DOHH2 (cell line): ENCODE data around the gene UPF2.
"Not testable (repeated sequence)": the region's sequence is repeated elsewhere in the genome, so short reads cannot be mapped to it uniquely, and the experiment has no call there.

ENCODE experiments used
- H3F3A ChIP-seq: fragments of 200-600 bp; sonication (generic), shearing (Covaris generic); 2 replicates; pipeline ENCODE4 v1.6.0; 2016; ENCODE audit warnings: antibody characterized with exemption, mild to moderate bottlenecking; ENCODE audit not compliant: control insufficient read depth, insufficient read depth
- H3K27ac ChIP-seq: fragments of 200-600 bp; sonication (generic); 2 replicates; pipeline ENCODE4 v1.5.1; 2014; ENCODE audit warnings: low read depth, mild to moderate bottlenecking, low read length, moderate library complexity
- H3K27me3 ChIP-seq: fragments of 200-600 bp; sonication (generic); 2 replicates; pipeline ENCODE4 v1.6.1; 2014; ENCODE audit warnings: mild to moderate bottlenecking, low read length, mixed read lengths; ENCODE audit not compliant: control insufficient read depth
- H3K36me3 ChIP-seq: fragments of 200-600 bp; sonication (generic); 2 replicates; pipeline ENCODE4 v1.6.1; 2014; ENCODE audit warnings: mild to moderate bottlenecking, low read length, moderate library complexity, mixed read lengths; ENCODE audit not compliant: control insufficient read depth
- H3K4me1 ChIP-seq: fragments of 200-600 bp; sonication (generic); 2 replicates; pipeline ENCODE4 v1.6.1; 2014; ENCODE audit warnings: mild to moderate bottlenecking, low read length, mixed read lengths; ENCODE audit not compliant: control insufficient read depth
- H3K4me2 ChIP-seq: fragments of 200-600 bp; sonication (generic); 2 replicates; pipeline ENCODE4 v1.6.0; 2014; ENCODE audit warnings: mild to moderate bottlenecking, low read length, moderate library complexity
- H3K4me3 ChIP-seq: fragments of 200-600 bp; sonication (generic); 2 replicates; pipeline ENCODE4 v1.5.1; 2014; ENCODE audit warnings: mild to moderate bottlenecking, low read length, mixed read lengths
- H3K79me2 ChIP-seq: fragments of 200-600 bp; sonication (generic); 2 replicates; pipeline ENCODE4 v1.6.1; 2014; ENCODE audit warnings: mild to moderate bottlenecking, low read length, mixed read lengths; ENCODE audit not compliant: control insufficient read depth
- H3K9me2 ChIP-seq: fragments of 200-600 bp; sonication (generic); replicated peaks from 2 replicates; pipeline ENCODE4 v1.6.1; 2014; ENCODE audit warnings: mild to moderate bottlenecking, low read length, mixed read lengths; ENCODE audit not compliant: control insufficient read depth
- H3K9me3 ChIP-seq: fragments of 200-600 bp; sonication (generic); 2 replicates; pipeline ENCODE4 v1.6.1; 2014; ENCODE audit warnings: antibody characterized with exemption, low read length, mixed read lengths; ENCODE audit not compliant: control insufficient read depth, insufficient read depth
- H4K20me1 ChIP-seq: fragments of 200-600 bp; sonication (generic); 2 replicates; pipeline ENCODE4 v1.6.0; 2014; ENCODE audit warnings: low read depth, mild to moderate bottlenecking, antibody characterized with exemption, low read length, moderate library complexity; ENCODE audit not compliant: control insufficient read depth, insufficient read depth
- CTCF ChIP-seq: fragments of 200-600 bp; sonication (generic); IDR thresholded peaks from one replicate; pipeline ENCODE4 v1.5.1; 2014; ENCODE audit warnings: antibody characterized with exemption, mild to moderate bottlenecking, low read depth, low read length; ENCODE audit not compliant: poor library complexity, severe bottlenecking
- EZH2phosphoT487 ChIP-seq: fragments of 200-600 bp; sonication (generic); IDR thresholded peaks from 2 replicates; pipeline ENCODE4 v1.6.1; 2017; ENCODE audit warnings: borderline replicate concordance, mild to moderate bottlenecking, antibody characterized with exemption, low read length, moderate library complexity, mixed read lengths

UPF2 gene

DNA sequence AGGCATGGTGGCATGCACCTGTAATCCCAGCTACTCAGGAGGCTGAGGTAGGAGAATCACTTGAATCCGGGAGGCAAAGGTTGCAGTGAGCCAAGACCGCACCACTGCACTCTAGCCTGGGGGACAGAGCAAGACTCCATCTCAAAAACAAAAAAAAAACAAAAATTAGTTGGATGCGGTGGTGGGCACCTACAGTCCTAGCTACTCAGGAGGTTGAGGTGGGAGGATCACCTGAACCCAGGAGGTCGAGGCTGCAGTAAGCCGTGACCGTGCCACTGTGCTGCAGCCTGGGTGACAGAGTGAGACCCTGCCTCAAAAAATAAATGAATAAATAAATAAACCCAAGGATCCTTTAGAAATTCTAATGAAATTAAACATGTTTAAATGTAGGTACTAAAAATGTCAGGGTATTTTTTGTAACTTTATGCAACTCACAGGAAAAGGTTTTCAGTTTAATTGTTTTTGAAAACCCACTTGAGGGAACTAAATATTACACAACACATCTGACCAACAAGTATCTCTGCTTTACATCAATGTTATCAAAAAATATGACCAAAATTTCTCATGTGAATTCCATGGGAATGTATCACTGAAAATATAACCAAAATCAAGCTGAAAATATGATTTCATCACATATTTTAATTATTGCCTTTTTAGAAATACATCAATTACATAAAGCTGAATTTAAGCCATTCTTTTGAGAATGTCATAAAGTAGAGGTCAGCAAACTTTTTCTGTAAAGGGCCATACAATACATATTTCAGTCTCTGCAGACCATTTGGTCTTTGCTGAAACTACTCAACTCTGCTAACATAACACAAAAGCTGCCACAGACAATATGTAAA, 23.9 kb downstream of the UPF2 start:
- no peaks in the 10 kb centered on the region; the same call in 1 of the 2 replicates for H4K20me1 ChIP-seq
- peaks cover 87% of the 10 kb centered on the region for H3K79me2 ChIP-seq
- no peaks in the 10 kb centered on the region for H3K27me3 ChIP-seq
- no peak overlapping the region for H3K4me3 ChIP-seq
- no peaks in the 10 kb centered on the region for H3K9me3 ChIP-seq
- no peak overlapping the region for H3K4me2 ChIP-seq
- peaks cover 10% of the 10 kb centered on the region for H3K4me1 ChIP-seq
- no peak overlapping the region for H3K27ac ChIP-seq
- H3K36me3 ChIP-seq, result peaks cover 40% of the 10 kb centered on the region
- TF ChIP-seq CTCF (no peak), EZH2phosphoT487 (no peak)
- H3K9me2 ChIP-seq, result no peaks in the 10 kb centered on the region
- H3F3A ChIP-seq, result no peaks in the 10 kb centered on the region; the same call in 1 of the 2 replicates

DNA sequence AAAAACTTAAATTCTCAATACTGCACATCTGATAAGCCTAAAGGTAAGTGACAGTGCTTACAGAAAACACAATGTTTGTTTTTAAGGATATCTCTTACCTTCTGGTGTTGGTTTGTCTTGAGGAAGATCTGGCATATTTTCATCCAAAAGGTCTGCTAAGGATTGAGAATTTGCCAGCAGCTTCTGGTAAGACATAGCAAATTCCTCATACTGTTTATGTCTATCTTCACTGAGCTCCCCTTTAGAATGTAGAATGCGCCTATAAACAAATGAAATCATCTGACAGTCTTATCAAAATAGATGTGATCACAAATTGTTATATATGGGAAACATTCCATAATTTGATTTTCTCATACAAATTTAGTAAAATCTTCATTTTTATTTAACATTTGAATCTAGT, 28.7 kb downstream of the UPF2 start:
- H3K9me3 ChIP-seq, result peaks cover 6% of the 10 kb centered on the region; the same call in 1 of the 2 replicates
- no peaks in the 10 kb centered on the region for H3K4me1 ChIP-seq
- no peak overlapping the region for H3K27ac ChIP-seq
- peaks cover 58% of the 10 kb centered on the region for H3K36me3 ChIP-seq
- H4K20me1 ChIP-seq, result no peaks in the 10 kb centered on the region; the same call in 1 of the 2 replicates
- H3K79me2 ChIP-seq, result peaks cover 65% of the 10 kb centered on the region
- TF ChIP-seq CTCF (no peak), EZH2phosphoT487 (no peak)
- H3K4me3 ChIP-seq, result no peak overlapping the region
- H3K9me2 ChIP-seq, result no peaks in the 10 kb centered on the region
- no peaks in the 10 kb centered on the region for H3K27me3 ChIP-seq
- H3K4me2 ChIP-seq, result no peak overlapping the region
- H3F3A ChIP-seq, result peaks cover 2% of the 10 kb centered on the region; the same call in 1 of the 2 replicates

GRCh38 chr10:12013391-12013790, 29.2 kb downstream of the UPF2 start:
- H3K9me2 ChIP-seq, H3K27ac ChIP-seq, H3K4me1 ChIP-seq, H3K27me3 ChIP-seq, H3F3A ChIP-seq, H4K20me1 ChIP-seq, H3K4me2 ChIP-seq, H3K4me3 ChIP-seq, H3K9me3 ChIP-seq: not testable (repeated sequence)
- H3K36me3 ChIP-seq, result peaks cover 60% of the 10 kb centered on the region
- H3K79me2 ChIP-seq, result peaks cover 60% of the 10 kb centered on the region

- Histone ChIP-seq H3K79me2 (peaks cover 34% of the 10 kb centered on the region), H3K4me2 (no peak overlapping the region), H3K27me3 (no peaks in the 10 kb centered on the region), H3K9me2 (no peaks in the 10 kb centered on the region), H3K27ac (no peak overlapping the region), H3K36me3 (peaks cover 67% of the 10 kb centered on the region), H3K4me1 (no peaks in the 10 kb centered on the region), H4K20me1 (no peaks in the 10 kb centered on the region), H3F3A (peaks cover 2% of the 10 kb centered on the region; the same call in 1 of the 2 replicates), H3K4me3 (no peak overlapping the region), H3K9me3 (peaks cover 6% of the 10 kb centered on the region; the same call in 1 of the 2 replicates)
- no peak for TF ChIP-seq EZH2phosphoT487
- TF ChIP-seq CTCF, result no peak
Observed at GRCh38 chr10:12010353-12010752, 32.3 kb downstream of the UPF2 start.

DNA sequence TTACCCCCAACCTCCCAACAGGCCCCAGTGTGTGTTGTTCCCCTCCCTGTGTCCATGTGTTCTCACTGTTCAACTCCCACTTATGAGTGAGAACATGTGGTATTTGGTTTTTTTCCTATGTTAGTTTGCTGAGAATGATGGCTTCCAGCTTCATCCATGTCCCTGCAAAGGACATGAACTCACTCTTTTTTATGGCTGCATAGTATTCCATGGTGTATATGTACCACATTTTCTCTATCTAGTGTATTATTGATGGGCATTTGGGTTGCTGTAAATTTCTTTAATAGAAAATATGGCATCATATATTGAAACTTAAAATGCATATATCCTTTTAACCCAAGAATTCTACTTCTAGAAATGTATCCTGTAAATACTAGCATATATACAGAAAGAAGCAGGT, 33.8 kb downstream of the UPF2 start:
- H3K9me3 ChIP-seq, H3K4me2 ChIP-seq, H3K9me2 ChIP-seq, H3F3A ChIP-seq, H3K27me3 ChIP-seq, H4K20me1 ChIP-seq, H3K4me3 ChIP-seq, H3K27ac ChIP-seq, H3K4me1 ChIP-seq: not testable (repeated sequence)
- peaks cover 74% of the 10 kb centered on the region for H3K36me3 ChIP-seq
- H3K79me2 ChIP-seq, result peaks cover 23% of the 10 kb centered on the region
